Transverse colon (tissue), 4 donors: ENCODE results near the gene NOL9.

Source experiments
- EP300 ChIP-seq: sonication (generic); formaldehyde crosslinking; IDR thresholded peaks from one replicate; pipeline ENCODE4 v1.6.1; 2017; ENCODE audit warnings: antibody characterized with exemption, low read depth
- POLR2A ChIP-seq: fragments of 450-650 bp; IDR thresholded peaks from one replicate; pipeline ENCODE4 v1.6.1; 2016; ENCODE audit warnings: antibody characterized with exemption, mild to moderate bottlenecking, moderate library complexity
- POLR2AphosphoS5 ChIP-seq, 3 donors: sonication (generic); formaldehyde crosslinking; IDR thresholded peaks; one replicate each; pipeline ENCODE4 v1.6.1; 2016; ENCODE audit warnings: antibody characterized with exemption in 3 of 3
- TF ChIP-seq, protein P1 (sequence below), 5 experiments: fragments of 200-600 bp in 3 of 5; fragments of 450-650 bp in 2 of 5; sonication (generic) in 3 of 5; IDR thresholded peaks; 1 replicate in 2 of 5; 2 replicates in 3 of 5; pipeline ENCODE4 v1.5.1; 2016 to 2017; ENCODE audit warnings: antibody characterized with exemption in 5 of 5, inconsistent platforms in 3 of 5, mild to moderate bottlenecking in 2 of 5, moderate library complexity in 1 of 5

DNA sequence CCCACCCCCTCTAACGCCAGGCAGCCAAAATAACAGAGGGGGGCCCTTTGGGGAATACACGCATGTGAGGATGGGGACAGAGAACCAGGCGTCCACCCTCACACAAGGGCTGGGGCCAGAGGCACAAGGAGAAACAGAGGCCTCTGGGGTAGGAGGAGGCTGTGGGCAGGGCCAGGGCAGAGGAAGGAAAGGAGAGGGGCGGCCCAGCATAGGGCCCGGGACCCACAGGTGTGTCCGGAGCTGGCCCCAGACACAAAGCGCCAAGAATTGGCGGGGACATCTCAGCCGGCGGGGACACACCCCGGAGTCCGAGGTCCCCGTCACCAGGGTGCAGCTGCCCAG is 69.5 kb downstream of the NOL9 start:
- TF ChIP-seq EP300 = no peak
- TF ChIP-seq, protein P1, sequence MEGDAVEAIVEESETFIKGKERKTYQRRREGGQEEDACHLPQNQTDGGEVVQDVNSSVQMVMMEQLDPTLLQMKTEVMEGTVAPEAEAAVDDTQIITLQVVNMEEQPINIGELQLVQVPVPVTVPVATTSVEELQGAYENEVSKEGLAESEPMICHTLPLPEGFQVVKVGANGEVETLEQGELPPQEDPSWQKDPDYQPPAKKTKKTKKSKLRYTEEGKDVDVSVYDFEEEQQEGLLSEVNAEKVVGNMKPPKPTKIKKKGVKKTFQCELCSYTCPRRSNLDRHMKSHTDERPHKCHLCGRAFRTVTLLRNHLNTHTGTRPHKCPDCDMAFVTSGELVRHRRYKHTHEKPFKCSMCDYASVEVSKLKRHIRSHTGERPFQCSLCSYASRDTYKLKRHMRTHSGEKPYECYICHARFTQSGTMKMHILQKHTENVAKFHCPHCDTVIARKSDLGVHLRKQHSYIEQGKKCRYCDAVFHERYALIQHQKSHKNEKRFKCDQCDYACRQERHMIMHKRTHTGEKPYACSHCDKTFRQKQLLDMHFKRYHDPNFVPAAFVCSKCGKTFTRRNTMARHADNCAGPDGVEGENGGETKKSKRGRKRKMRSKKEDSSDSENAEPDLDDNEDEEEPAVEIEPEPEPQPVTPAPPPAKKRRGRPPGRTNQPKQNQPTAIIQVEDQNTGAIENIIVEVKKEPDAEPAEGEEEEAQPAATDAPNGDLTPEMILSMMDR (IDR thresholded peaks at IDR 0.05) = no peak
- no peak for TF ChIP-seq POLR2A
- TF ChIP-seq POLR2AphosphoS5 (IDR thresholded peaks at IDR 0.05) = no peak
